NCI-H1105 (cell line): Measurements from ENCODE around the gene GGNBP2.
"Not testable (repeated sequence)": the region's sequence is repeated elsewhere in the genome, so short reads cannot be mapped to it uniquely, and the experiment has no call there.

ENCODE experiments used
- DNase-seq: peaks from one replicate; lab custom pipeline; 2025; lab: John Stamatoyannopoulos, UW

Gene GGNBP2

GRCh38 chr17:36544307-36545076, at the start of gene GGNBP2:
Gene GGNBP2, plus strand, starts transcription at chr17:36544919. Its CDS starts 806 bp downstream, at chr17:36545725.
- DNase-seq: peak; percentile 79

GRCh38 chr17:36495076-36495578, 49.6 kb upstream of the GGNBP2 start:
- DNase-seq: no peak

GRCh38 chr17:36496018-36496789, 48.5 kb upstream of the GGNBP2 start:
- DNase-seq: no peak

- no peak for DNase-seq
Observed at GRCh38 chr17:36498155-36498554, 46.6 kb upstream of the GGNBP2 start.

GRCh38 chr17:36498560-36499300, 46.0 kb upstream of the GGNBP2 start:
- no peak for DNase-seq

GRCh38 chr17:36500745-36501225, 43.9 kb upstream of the GGNBP2 start:
- DNase-seq: no peak

- DNase-seq: no peak
Observed at GRCh38 chr17:36501351-36501750, 43.4 kb upstream of the GGNBP2 start.

- no peak for DNase-seq
Observed at GRCh38 chr17:36501963-36502362, 42.8 kb upstream of the GGNBP2 start.

GRCh38 chr17:36503456-36504155, 41.1 kb upstream of the GGNBP2 start:
- no peak for DNase-seq

GRCh38 chr17:36504156-36504545, 40.6 kb upstream of the GGNBP2 start:
- DNase-seq: no peak

GRCh38 chr17:36505171-36505570, 39.5 kb upstream of the GGNBP2 start:
- no peak for DNase-seq

- DNase-seq: no peak
Observed at GRCh38 chr17:36506249-36506826, 38.4 kb upstream of the GGNBP2 start.

GRCh38 chr17:36506831-36507230, 37.9 kb upstream of the GGNBP2 start:
- no peak for DNase-seq

- no peak for DNase-seq
Observed at GRCh38 chr17:36507266-36507665, 37.5 kb upstream of the GGNBP2 start.

GRCh38 chr17:36508439-36508838, 36.3 kb upstream of the GGNBP2 start:
- DNase-seq: not testable (repeated sequence)

- no peak for DNase-seq
Observed at GRCh38 chr17:36509272-36509985, 35.3 kb upstream of the GGNBP2 start.

GRCh38 chr17:36510636-36511035, 34.1 kb upstream of the GGNBP2 start:
- DNase-seq: no peak

- no peak for DNase-seq
Observed at GRCh38 chr17:36511216-36511615, 33.5 kb upstream of the GGNBP2 start.

GRCh38 chr17:36512641-36513040, 32.1 kb upstream of the GGNBP2 start:
- no peak for DNase-seq

GRCh38 chr17:36514856-36515255, 29.9 kb upstream of the GGNBP2 start:
- no peak for DNase-seq

GRCh38 chr17:36515837-36516236, 28.9 kb upstream of the GGNBP2 start:
- no peak for DNase-seq
